RWPE2 (cell line): ENCODE measurements around the gene HP.
A peak's percentile ranks its signal among the peaks of the same experiment; 100 is the strongest.

Experiments
- ATAC-seq: fragments of 200-7000 bp; cut with Tn5 transposase; 3 replicates; pipeline ENCODE4 v1.9.1; 2021; ENCODE audit warnings: low read depth
- DNase-seq: peaks from one replicate; pipeline ENCODE4 v3.0.0-alpha.2; 2020; ENCODE audit warnings: low spot score
- H3K27ac ChIP-seq: fragments of 450-650 bp; 2 replicates; pipeline ENCODE4 v1.5.1; 2017; ENCODE audit warnings: mild to moderate bottlenecking; ENCODE audit not compliant: poor library complexity, severe bottlenecking
- H3K27me3 ChIP-seq: fragments of 250-450 bp; sonication (Bioruptor Pico); 2 replicates; pipeline ENCODE4 v1.5.1; 2021; ENCODE audit warnings: mild to moderate bottlenecking, moderate library complexity; ENCODE audit not compliant: insufficient read depth, poor library complexity, severe bottlenecking
- H3K36me3 ChIP-seq: fragments of 250-450 bp; sonication (Bioruptor Pico); 2 replicates; pipeline ENCODE4 v1.5.1; 2020; ENCODE audit warnings: low read depth, mild to moderate bottlenecking, moderate library complexity
- H3K4me1 ChIP-seq: fragments of 250-450 bp; sonication (Bioruptor Pico); 2 replicates; pipeline ENCODE4 v1.5.1; 2021; ENCODE audit warnings: mild to moderate bottlenecking, moderate library complexity; ENCODE audit not compliant: insufficient read depth, poor library complexity, severe bottlenecking
- H3K4me3 ChIP-seq: fragments of 250-450 bp; sonication (Bioruptor Pico); 2 replicates; pipeline ENCODE4 v1.5.1; 2021; ENCODE audit warnings: mild to moderate bottlenecking, moderate library complexity; ENCODE audit not compliant: severe bottlenecking
- H3K9me3 ChIP-seq: fragments of 250-450 bp; sonication (Bioruptor Pico); 2 replicates; pipeline ENCODE4 v1.5.1; 2021; ENCODE audit warnings: mild to moderate bottlenecking, moderate library complexity; ENCODE audit not compliant: severe bottlenecking
- CTCF ChIP-seq: fragments of 450-650 bp; IDR thresholded peaks from one replicate; pipeline ENCODE4 v1.5.1; 2017; ENCODE audit warnings: mild to moderate bottlenecking, moderate library complexity; ENCODE audit not compliant: poor library complexity, severe bottlenecking

The HP gene

GRCh38 chr16:72084445-72084844, 30.1 kb downstream of the HP start:
- H3K9me3 ChIP-seq = peaks cover 7% of the 10 kb centered on the region
- no peaks in the 10 kb centered on the region for H3K27me3 ChIP-seq
- peaks cover 43% of the 10 kb centered on the region for H3K36me3 ChIP-seq
- H3K4me1 ChIP-seq = no peaks in the 10 kb centered on the region
- H3K27ac ChIP-seq = no peak overlapping the region
- H3K4me3 ChIP-seq = no peak overlapping the region
- DNase-seq = no peak
- TF ChIP-seq CTCF = no peak
- no peak for ATAC-seq

- TF ChIP-seq CTCF = no peak
- no peak for ATAC-seq
- H3K4me3 ChIP-seq = no peak overlapping the region
- no peak for DNase-seq
- H3K27me3 ChIP-seq = no peaks in the 10 kb centered on the region
- H3K36me3 ChIP-seq = peaks cover 48% of the 10 kb centered on the region
- H3K9me3 ChIP-seq = peaks cover 7% of the 10 kb centered on the region
- no peaks in the 10 kb centered on the region for H3K4me1 ChIP-seq
- no peak overlapping the region for H3K27ac ChIP-seq
Measured at GRCh38 chr16:72085002-72085401, 30.7 kb downstream of the HP start.

GRCh38 chr16:72091217-72091616, 36.9 kb downstream of the HP start:
- H3K9me3 ChIP-seq = no peaks in the 10 kb centered on the region
- peaks cover 17% of the 10 kb centered on the region for H3K4me1 ChIP-seq
- no peak for TF ChIP-seq CTCF
- peaks cover 59% of the 10 kb centered on the region for H3K36me3 ChIP-seq
- H3K4me3 ChIP-seq = no peak overlapping the region
- no peak for ATAC-seq
- H3K27ac ChIP-seq = no peak overlapping the region
- H3K27me3 ChIP-seq = no peaks in the 10 kb centered on the region
- no peak for DNase-seq

GRCh38 chr16:72092832-72093447, 38.6 kb downstream of the HP start:
- peaks cover 66% of the 10 kb centered on the region for H3K36me3 ChIP-seq

More at GRCh38 chr16:72092832-72093447, 38.6 kb downstream of the HP start:
- no peak for DNase-seq
- Histone ChIP-seq H3K27ac (peak overlapping the region; percentile 55), H3K4me1 (peaks cover 17% of the 10 kb centered on the region), H3K9me3 (no peaks in the 10 kb centered on the region), H3K27me3 (no peaks in the 10 kb centered on the region), H3K4me3 (peak overlapping the region; percentile 80)
- no peak for TF ChIP-seq CTCF
- peak; percentile 24; the same call in 2 of the 3 replicates for ATAC-seq
